ENCODE results near the gene NSD1. TPM values are rescaled to one million over a fixed set of nuclear protein-coding genes. Genes with fewer than 3 reads are reported as not detected.

NSD1 gene
- total RNA-seq, 4 donors from 2014 or later = 61.9 to 114 (median 73.9) TPM

DNA sequence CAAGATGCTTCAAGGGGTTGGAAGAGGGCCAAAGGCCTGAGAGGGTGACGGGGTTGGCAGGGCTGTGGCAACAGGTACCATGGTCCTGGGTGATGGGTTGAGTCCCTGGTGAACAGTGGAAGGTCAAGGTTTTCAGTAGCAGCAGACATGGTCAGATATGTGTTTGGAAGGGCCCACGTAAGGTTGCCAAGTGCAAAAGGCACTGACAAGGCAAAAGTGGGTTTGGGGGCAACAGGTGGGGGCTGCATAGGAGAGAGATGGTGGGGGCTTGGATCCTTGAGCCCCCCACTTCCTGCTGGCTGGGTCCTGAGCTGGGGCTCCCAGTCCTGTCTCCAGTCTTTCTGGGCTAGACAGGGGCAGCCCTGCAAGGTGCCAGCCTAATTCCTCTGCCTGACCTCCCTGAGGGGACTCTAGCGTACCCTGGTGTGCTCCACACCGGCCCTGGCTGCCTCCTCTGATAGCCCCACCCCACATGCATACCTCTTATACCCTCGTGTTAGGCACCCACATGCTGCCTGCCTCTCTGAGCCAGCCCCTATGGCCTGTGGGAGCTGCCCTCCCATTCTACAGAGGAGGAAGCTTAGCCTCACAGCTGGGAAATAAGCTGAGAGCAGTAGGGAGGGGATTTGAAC is 20.9 kb upstream of the NSD1 start:
- peaks cover 0 to 17% of the 10 kb centered on the region in 2 donors for H3K4me1 ChIP-seq
- H3K27me3 ChIP-seq = no peaks in the 10 kb centered on the region
- no peaks in the 10 kb centered on the region for H3K36me3 ChIP-seq
- intact Hi-C loops (cut with DNase I) = loop anchor here (5.0 to 10.0 kb wide), 3 partner anchors 132 to 392 kb away; partner anchors contain the start of gene DOK3
- DNase-seq = no peak
- TF ChIP-seq, protein P1, sequence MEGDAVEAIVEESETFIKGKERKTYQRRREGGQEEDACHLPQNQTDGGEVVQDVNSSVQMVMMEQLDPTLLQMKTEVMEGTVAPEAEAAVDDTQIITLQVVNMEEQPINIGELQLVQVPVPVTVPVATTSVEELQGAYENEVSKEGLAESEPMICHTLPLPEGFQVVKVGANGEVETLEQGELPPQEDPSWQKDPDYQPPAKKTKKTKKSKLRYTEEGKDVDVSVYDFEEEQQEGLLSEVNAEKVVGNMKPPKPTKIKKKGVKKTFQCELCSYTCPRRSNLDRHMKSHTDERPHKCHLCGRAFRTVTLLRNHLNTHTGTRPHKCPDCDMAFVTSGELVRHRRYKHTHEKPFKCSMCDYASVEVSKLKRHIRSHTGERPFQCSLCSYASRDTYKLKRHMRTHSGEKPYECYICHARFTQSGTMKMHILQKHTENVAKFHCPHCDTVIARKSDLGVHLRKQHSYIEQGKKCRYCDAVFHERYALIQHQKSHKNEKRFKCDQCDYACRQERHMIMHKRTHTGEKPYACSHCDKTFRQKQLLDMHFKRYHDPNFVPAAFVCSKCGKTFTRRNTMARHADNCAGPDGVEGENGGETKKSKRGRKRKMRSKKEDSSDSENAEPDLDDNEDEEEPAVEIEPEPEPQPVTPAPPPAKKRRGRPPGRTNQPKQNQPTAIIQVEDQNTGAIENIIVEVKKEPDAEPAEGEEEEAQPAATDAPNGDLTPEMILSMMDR (IDR thresholded peaks at IDR 0.05) = no peak
- no peak for TF ChIP-seq POLR2A (IDR thresholded peaks at IDR 0.05)
- no peaks in the 10 kb centered on the region for H3K9me3 ChIP-seq
- H3K27ac ChIP-seq = no peak overlapping the region
- 65 to 74% methylated on average over 5 of the region's 5 CpGs for WGBS, 2 donors
- H3K4me3 ChIP-seq (replicated peaks in 1 of 3) = no peak overlapping the region

DNA sequence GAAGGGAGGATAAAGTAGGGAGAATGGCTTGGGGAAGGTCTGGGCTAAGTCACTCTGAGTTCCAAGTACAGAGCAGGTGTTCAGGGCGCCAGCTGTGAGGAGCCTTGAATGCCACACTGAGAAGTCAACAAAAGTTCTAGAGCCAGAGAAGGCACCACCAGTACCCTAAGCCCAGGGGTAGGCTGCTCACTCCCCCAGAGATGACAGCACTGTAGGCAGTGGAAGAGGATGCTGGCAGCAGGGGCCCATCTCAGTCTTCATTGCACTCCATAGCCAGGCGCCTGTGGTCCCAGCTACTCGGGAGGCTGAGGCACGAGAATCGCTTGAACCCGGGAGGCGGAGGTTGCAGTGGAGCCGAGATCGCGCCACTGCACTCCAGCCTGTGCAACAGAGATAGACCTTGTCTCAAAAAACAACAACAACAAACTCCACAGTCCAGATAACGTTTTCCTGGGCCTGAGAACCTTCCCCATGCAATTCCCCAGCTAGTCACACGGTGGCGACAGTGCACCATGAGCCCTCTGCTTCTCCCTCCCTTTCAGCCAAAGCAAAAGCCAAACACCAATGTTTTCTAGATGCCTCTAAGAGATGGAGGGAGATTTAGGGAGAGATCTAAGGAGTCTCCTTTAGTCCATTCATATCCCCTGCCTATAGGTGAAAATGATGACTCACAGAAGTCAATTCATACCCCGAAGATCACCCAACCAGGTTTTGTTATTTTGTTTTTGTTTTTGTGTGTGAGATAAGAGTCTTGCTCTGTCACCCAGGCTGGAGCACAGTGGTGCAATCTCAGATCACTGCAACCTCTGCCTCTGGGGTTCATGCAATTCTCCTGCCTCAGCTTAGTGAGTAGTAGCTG is 19.8 kb upstream of the NSD1 start:
- intact Hi-C loops (cut with DNase I) = loop anchor here (5.0 to 10.0 kb wide), 3 partner anchors 131 to 391 kb away; partner anchors contain the start of gene DOK3
- 19 to 29% methylated on average over 6 to 13 of the region's 14 CpGs for WGBS, 2 donors
- H3K9me3 ChIP-seq = no peaks in the 10 kb centered on the region
- H3K36me3 ChIP-seq = no peaks in the 10 kb centered on the region
- peak; percentile 74 to 80 for DNase-seq
- no peak overlapping the region for H3K27ac ChIP-seq
- no peak overlapping the region for H3K4me3 ChIP-seq (replicated peaks in 1 of 3)
- no peaks in the 10 kb centered on the region for H3K27me3 ChIP-seq
- TF ChIP-seq, protein P1 (IDR thresholded peaks at IDR 0.05) = peak; percentile 98 to 99 (median 99)
- TF ChIP-seq POLR2A (IDR thresholded peaks at IDR 0.05) = no peak
- peaks cover 0 to 17% of the 10 kb centered on the region in 2 donors for H3K4me1 ChIP-seq

DNA sequence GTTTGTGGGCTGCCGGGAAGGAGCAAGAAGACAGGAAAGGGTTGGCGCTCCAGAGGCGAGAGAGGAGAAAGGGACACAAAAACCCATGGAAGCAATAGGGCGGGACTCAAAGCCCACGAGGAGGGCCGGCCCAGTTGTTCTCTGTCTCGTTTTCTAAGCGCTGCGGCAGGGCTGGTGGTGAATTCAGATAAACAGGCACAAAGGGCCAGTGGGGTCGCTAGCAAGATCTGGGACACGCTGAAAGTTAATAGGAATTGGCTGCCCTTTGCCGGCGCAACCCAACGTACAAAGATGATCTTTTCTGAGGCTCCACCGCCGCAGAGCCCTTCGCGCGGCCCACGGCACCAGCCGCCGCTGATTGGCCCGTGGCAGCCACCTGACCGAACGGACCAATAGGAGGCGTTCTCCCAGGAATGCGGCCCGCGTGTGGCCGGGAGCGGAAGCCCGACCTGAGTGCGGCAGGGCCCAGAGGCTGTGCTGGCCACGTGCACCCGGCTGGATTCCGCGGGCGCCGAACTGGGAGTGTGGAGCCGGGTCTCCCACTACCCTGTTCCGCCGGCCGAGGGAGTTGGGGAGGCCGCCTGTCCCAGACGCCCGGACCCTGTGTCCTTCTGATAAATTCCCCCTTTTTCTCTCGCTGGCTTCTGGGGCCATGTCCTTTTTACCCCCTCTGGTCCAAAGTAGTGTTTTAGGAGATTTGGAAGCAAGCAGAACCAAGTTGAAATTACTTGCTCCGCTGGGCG is 16.8 kb upstream of the NSD1 start:
- Histone ChIP-seq H3K4me1 (peaks cover 0 to 17% of the 10 kb centered on the region in 2 donors), H3K27ac (peak overlapping the region; percentile 25 to 55 (median 39)), H3K36me3 (no peaks in the 10 kb centered on the region), H3K27me3 (no peaks in the 10 kb centered on the region), H3K4me3 (replicated peaks in 1 of 3) (no peak overlapping the region), H3K9me3 (no peaks in the 10 kb centered on the region)
- intact Hi-C loops (cut with DNase I) = loop anchor here (10.0 kb wide), 2 partner anchors 128 to 388 kb away; partner anchors contain the start of gene DOK3
- WGBS, 2 donors = 41% methylated on average over 21 to 22 of the region's 49 CpGs
- peak; percentile 87 to 90 for DNase-seq
- TF ChIP-seq, protein P1 (IDR thresholded peaks at IDR 0.05) = no peak
- TF ChIP-seq POLR2A (IDR thresholded peaks at IDR 0.05) = peak in 1 of 2 donors; percentile 44

DNA sequence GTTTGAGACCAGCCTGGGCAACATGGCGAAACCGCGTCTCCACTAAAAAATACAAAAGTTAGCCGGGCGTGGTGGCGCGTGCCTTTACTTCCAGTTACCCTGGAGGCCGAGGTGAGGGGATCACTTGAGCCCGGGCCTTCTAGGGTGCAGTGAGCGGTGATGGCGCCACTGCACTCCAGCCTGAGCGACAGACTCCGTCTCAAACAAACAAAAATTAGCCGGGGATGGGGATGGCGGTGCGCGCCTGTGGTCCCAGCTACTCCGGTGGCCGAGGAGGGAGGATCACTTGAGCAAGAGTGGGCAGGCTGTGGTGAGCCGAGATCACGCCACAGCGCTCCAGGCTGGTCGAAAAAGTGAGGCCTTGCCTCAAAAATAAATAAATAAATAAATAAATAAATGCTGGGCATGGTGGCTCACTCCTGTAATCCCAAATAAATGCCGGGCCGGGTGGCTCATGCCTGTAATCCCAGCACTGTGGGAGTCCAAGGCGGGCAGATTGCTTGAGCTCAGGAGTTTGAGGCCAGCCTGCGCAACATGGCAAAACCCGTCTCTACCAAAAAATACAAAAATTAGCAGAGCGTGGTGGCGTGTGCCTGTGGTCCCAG is 16.0 kb upstream of the NSD1 start:
- no peak for TF ChIP-seq POLR2A (IDR thresholded peaks at IDR 0.05)
- TF ChIP-seq, protein P1 (IDR thresholded peaks at IDR 0.05) = no peak
- Histone ChIP-seq H3K27me3 (no peaks in the 10 kb centered on the region), H3K36me3 (no peaks in the 10 kb centered on the region), H3K4me3 (replicated peaks in 1 of 3) (no peak overlapping the region), H3K27ac (no peak overlapping the region), H3K4me1 (peaks cover 0 to 17% of the 10 kb centered on the region in 2 donors), H3K9me3 (no peaks in the 10 kb centered on the region)
- intact Hi-C loops (cut with DNase I) = loop anchor here (10.0 kb wide), 2 partner anchors 127 to 387 kb away; partner anchors contain the start of gene DOK3
- DNase-seq = no peak
- WGBS, 2 donors = 95 to 98% methylated on average over 30 of the region's 30 CpGs

Data from thyroid gland (tissue), 4 donors.